Measurements from ENCODE around the gene TWNK.

Gene TWNK

DNA sequence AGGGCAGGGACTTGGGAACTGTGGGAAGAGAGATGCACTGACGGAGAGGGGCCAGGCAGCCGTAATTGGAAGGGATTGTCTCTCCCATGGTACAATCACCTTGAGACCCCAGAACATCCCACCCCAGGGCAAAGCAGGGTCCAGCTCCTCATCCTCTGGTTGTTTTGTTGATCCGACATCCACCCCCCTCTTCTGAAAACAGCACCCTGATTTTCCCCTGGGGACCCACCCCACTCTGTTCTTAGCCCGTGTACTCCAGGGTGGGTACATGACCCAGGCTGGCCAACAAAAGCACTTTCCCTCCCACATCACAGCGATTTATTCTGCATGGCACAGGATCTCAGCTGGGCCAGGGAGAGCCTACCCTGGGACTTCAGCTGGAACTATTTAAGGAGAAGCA, 29.5 kb downstream of the TWNK start:
- Histone ChIP-seq H3K27ac (ENCODE audit: insufficient read depth in 1 of 2, low read depth in 1 of 2, low read length in 2 of 2, poor library complexity in 1 of 2, severe bottlenecking in 2 of 2) (no peak overlapping the region), H3K27me3 (replicated peaks in 2 of 5; ENCODE audit: control insufficient read depth in 4 of 5, insufficient read depth in 5 of 5, low read length in 4 of 5) (peaks cover 0 to 29% (median 3%) of the 10 kb centered on the region in 5 experiments), H3K9me3 (ENCODE audit: control extremely low read depth in 1 of 5, control insufficient read depth in 4 of 5, insufficient read depth in 2 of 5, low read depth in 1 of 5, low read length in 4 of 5) (no peaks in the 10 kb centered on the region), H3K4me3 (ENCODE audit: control insufficient read depth in 1 of 7, extremely low read depth in 1 of 7, insufficient read depth in 4 of 7, low read depth in 2 of 7, low read length in 6 of 7) (no peak overlapping the region), H3K36me3 (ENCODE audit: control insufficient read depth in 4 of 4, insufficient read depth in 4 of 4, low read length in 3 of 4) (no peaks in the 10 kb centered on the region), H3K4me1 (ENCODE audit: control extremely low read depth in 1 of 4, control insufficient read depth in 4 of 4, insufficient read depth in 4 of 4, low read length in 3 of 4) (peaks cover 0 to 31% (median 29%) of the 10 kb centered on the region in 4 experiments)
- WGBS (ENCODE audit: insufficient coverage) = 97% methylated on average over 5 of the region's 5 CpGs
- ChIA-PET POLR2A (interaction anchor here (1.2 kb wide), 1 partner anchor 15 kb away, joined by 4 read pairs; no protein-coding TSS in a partner anchor), CTCF (interaction anchor here (1.0 to 7.3 kb wide), 7 partner anchors 11 to 50 kb away, joined by 3 to 311 read pairs (median 71); partner anchors contain the start of genes LZTS2, MRPL43, PDZD7 and SEMA4G)
- no peak for DNase-seq

GRCh38 chr10:101018118-101018599, 30.8 kb downstream of the TWNK start:
- POLR2A ChIA-PET = interaction anchor here (0.8 kb wide), 1 partner anchor 32 kb away, joined by 3 read pairs; no protein-coding TSS in a partner anchor
- CTCF ChIA-PET = interaction anchor here (0.9 to 7.3 kb wide), 13 partner anchors 10 to 124 kb away, joined by 3 to 311 read pairs (median 9); partner anchors contain the start of genes LZTS2, MRPL43, PDZD7 and SEMA4G
- 39% methylated on average over 8 of the region's 20 CpGs for WGBS (ENCODE audit: insufficient coverage)
- Histone ChIP-seq H3K9me3 (ENCODE audit: control extremely low read depth in 1 of 5, control insufficient read depth in 4 of 5, insufficient read depth in 2 of 5, low read depth in 1 of 5, low read length in 4 of 5) (no peaks in the 10 kb centered on the region), H3K4me3 (ENCODE audit: control insufficient read depth in 1 of 7, extremely low read depth in 1 of 7, insufficient read depth in 4 of 7, low read depth in 2 of 7, low read length in 6 of 7) (peak overlapping the region in 1 of 7 experiments; percentile 28), H3K27me3 (replicated peaks in 2 of 5; ENCODE audit: control insufficient read depth in 4 of 5, insufficient read depth in 5 of 5, low read length in 4 of 5) (peaks cover 0 to 29% (median 3%) of the 10 kb centered on the region in 5 experiments), H3K4me1 (ENCODE audit: control extremely low read depth in 1 of 4, control insufficient read depth in 4 of 4, insufficient read depth in 4 of 4, low read length in 3 of 4) (peaks cover 0 to 23% (median 22%) of the 10 kb centered on the region in 4 experiments), H3K27ac (ENCODE audit: insufficient read depth in 1 of 2, low read depth in 1 of 2, low read length in 2 of 2, poor library complexity in 1 of 2, severe bottlenecking in 2 of 2) (no peak overlapping the region), H3K36me3 (ENCODE audit: control insufficient read depth in 4 of 4, insufficient read depth in 4 of 4, low read length in 3 of 4) (no peaks in the 10 kb centered on the region)
- DNase-seq = peak in 2 of 3 donors; percentile 69 to 71

GRCh38 chr10:101018600-101019439, 31.5 kb downstream of the TWNK start:
- Histone ChIP-seq H3K36me3 (ENCODE audit: control insufficient read depth in 4 of 4, insufficient read depth in 4 of 4, low read length in 3 of 4) (no peaks in the 10 kb centered on the region), H3K4me1 (ENCODE audit: control extremely low read depth in 1 of 4, control insufficient read depth in 4 of 4, insufficient read depth in 4 of 4, low read length in 3 of 4) (peaks cover 0 to 23% (median 17%) of the 10 kb centered on the region in 4 experiments), H3K27me3 (replicated peaks in 2 of 5; ENCODE audit: control insufficient read depth in 4 of 5, insufficient read depth in 5 of 5, low read length in 4 of 5) (peaks cover 0 to 29% (median 3%) of the 10 kb centered on the region in 5 experiments), H3K27ac (ENCODE audit: insufficient read depth in 1 of 2, low read depth in 1 of 2, low read length in 2 of 2, poor library complexity in 1 of 2, severe bottlenecking in 2 of 2) (no peak overlapping the region), H3K9me3 (ENCODE audit: control extremely low read depth in 1 of 5, control insufficient read depth in 4 of 5, insufficient read depth in 2 of 5, low read depth in 1 of 5, low read length in 4 of 5) (no peaks in the 10 kb centered on the region), H3K4me3 (ENCODE audit: control insufficient read depth in 1 of 7, extremely low read depth in 1 of 7, insufficient read depth in 4 of 7, low read depth in 2 of 7, low read length in 6 of 7) (peak overlapping the region in 3 of 7 experiments; percentile 7 to 48 (median 19))
- POLR2A ChIA-PET = interaction anchor here (0.8 to 1.3 kb wide), 2 partner anchors 13 to 31 kb away, joined by 3 read pairs; no protein-coding TSS in a partner anchor
- WGBS (ENCODE audit: insufficient coverage) = 48% methylated on average over 44 of the region's 45 CpGs
- CTCF ChIA-PET = interaction anchor here (0.9 to 7.3 kb wide), 16 partner anchors 9 to 123 kb away, joined by 3 to 311 read pairs (median 8); partner anchors contain the start of genes LZTS2, MRPL43, PDZD7 and SEMA4G
- DNase-seq = peak; percentile 72 to 73 (median 73)

DNA sequence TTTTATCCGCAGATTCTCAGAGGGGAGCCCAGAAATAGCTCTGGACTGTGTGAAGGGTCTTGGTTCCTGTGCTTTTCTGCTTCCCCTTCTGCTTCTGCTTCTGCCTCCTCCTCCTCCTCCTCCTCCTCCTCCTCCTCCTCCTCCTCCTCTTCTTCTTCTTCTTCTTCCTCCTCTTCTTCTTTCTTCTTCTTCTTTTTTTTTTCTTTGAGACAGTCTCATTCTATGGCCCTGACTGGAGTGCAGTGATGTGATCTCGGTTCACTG, 32.0 kb downstream of the TWNK start:
- H3K27me3 ChIP-seq (replicated peaks in 2 of 5; ENCODE audit: control insufficient read depth in 4 of 5, insufficient read depth in 5 of 5, low read length in 4 of 5) = peaks cover 0 to 29% (median 3%) of the 10 kb centered on the region in 5 experiments
- peak overlapping the region in 3 of 7 experiments; percentile 7 to 48 (median 19) for H3K4me3 ChIP-seq (ENCODE audit: control insufficient read depth in 1 of 7, extremely low read depth in 1 of 7, insufficient read depth in 4 of 7, low read depth in 2 of 7, low read length in 6 of 7)
- WGBS (ENCODE audit: insufficient coverage) = 38% methylated on average over 2 of the region's 2 CpGs
- ChIA-PET POLR2A (interaction anchor here (1.3 kb wide), 1 partner anchor 13 kb away, joined by 3 read pairs; no protein-coding TSS in a partner anchor), CTCF (interaction anchor here (0.9 to 7.3 kb wide), 15 partner anchors 9 to 122 kb away, joined by 3 to 311 read pairs (median 9); partner anchors contain the start of genes LZTS2, MRPL43, PDZD7 and SEMA4G)
- H3K4me1 ChIP-seq (ENCODE audit: control extremely low read depth in 1 of 4, control insufficient read depth in 4 of 4, insufficient read depth in 4 of 4, low read length in 3 of 4) = peaks cover 0 to 20% (median 16%) of the 10 kb centered on the region in 4 experiments
- no peak overlapping the region for H3K27ac ChIP-seq (ENCODE audit: insufficient read depth in 1 of 2, low read depth in 1 of 2, low read length in 2 of 2, poor library complexity in 1 of 2, severe bottlenecking in 2 of 2)
- no peaks in the 10 kb centered on the region for H3K9me3 ChIP-seq (ENCODE audit: control extremely low read depth in 1 of 5, control insufficient read depth in 4 of 5, insufficient read depth in 2 of 5, low read depth in 1 of 5, low read length in 4 of 5)
- no peaks in the 10 kb centered on the region for H3K36me3 ChIP-seq (ENCODE audit: control insufficient read depth in 4 of 4, insufficient read depth in 4 of 4, low read length in 3 of 4)
- no peak for DNase-seq

- Histone ChIP-seq H3K4me1 (ENCODE audit: control extremely low read depth in 1 of 4, control insufficient read depth in 4 of 4, insufficient read depth in 4 of 4, low read length in 3 of 4) (peaks cover 0 to 18% (median 16%) of the 10 kb centered on the region in 4 experiments), H3K36me3 (ENCODE audit: control insufficient read depth in 4 of 4, insufficient read depth in 4 of 4, low read length in 3 of 4) (no peaks in the 10 kb centered on the region), H3K27ac (ENCODE audit: insufficient read depth in 1 of 2, low read depth in 1 of 2, low read length in 2 of 2, poor library complexity in 1 of 2, severe bottlenecking in 2 of 2) (no peak overlapping the region), H3K27me3 (replicated peaks in 2 of 5; ENCODE audit: control insufficient read depth in 4 of 5, insufficient read depth in 5 of 5, low read length in 4 of 5) (peaks cover 0 to 29% (median 3%) of the 10 kb centered on the region in 5 experiments), H3K4me3 (ENCODE audit: control insufficient read depth in 1 of 7, extremely low read depth in 1 of 7, insufficient read depth in 4 of 7, low read depth in 2 of 7, low read length in 6 of 7) (no peak overlapping the region), H3K9me3 (ENCODE audit: control extremely low read depth in 1 of 5, control insufficient read depth in 4 of 5, insufficient read depth in 2 of 5, low read depth in 1 of 5, low read length in 4 of 5) (no peaks in the 10 kb centered on the region)
- ChIA-PET CTCF (interaction anchor here (0.8 to 45.1 kb wide), 9 partner anchors 7 to 54 kb away, joined by 3 to 1574 read pairs (median 71); partner anchors contain the start of genes KAZALD1, LZTS2, MRPL43 and PDZD7), POLR2A (no interaction called here)
- WGBS (ENCODE audit: insufficient coverage) = 89% methylated on average over 9 of the region's 10 CpGs
- DNase-seq = no peak
Measured at GRCh38 chr10:101020427-101021075, 33.2 kb downstream of the TWNK start.

DNA sequence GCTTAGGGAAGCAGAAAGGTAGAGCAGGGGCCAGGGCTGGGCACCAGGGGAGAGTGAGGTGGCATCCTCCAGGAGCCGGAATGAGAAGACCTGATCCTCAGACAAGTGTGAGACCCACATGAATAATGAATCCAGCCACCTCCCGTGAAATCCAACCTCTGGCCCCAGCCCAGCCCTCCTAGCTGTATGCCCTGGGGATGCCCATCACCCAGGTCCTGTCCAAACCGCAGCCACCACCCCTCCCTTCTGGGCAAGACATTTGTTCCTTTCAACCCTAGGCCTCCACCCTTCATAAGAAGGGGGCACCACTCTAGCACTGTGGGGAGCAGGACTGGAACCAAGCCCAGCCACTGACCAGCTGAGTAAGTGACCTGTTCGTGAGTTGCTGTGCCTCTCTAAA, 33.9 kb downstream of the TWNK start:
- no peaks in the 10 kb centered on the region for H3K9me3 ChIP-seq (ENCODE audit: control extremely low read depth in 1 of 5, control insufficient read depth in 4 of 5, insufficient read depth in 2 of 5, low read depth in 1 of 5, low read length in 4 of 5)
- no peak overlapping the region for H3K27ac ChIP-seq (ENCODE audit: insufficient read depth in 1 of 2, low read depth in 1 of 2, low read length in 2 of 2, poor library complexity in 1 of 2, severe bottlenecking in 2 of 2)
- H3K4me1 ChIP-seq (ENCODE audit: control extremely low read depth in 1 of 4, control insufficient read depth in 4 of 4, insufficient read depth in 4 of 4, low read length in 3 of 4) = peaks cover 0 to 18% (median 16%) of the 10 kb centered on the region in 4 experiments
- no peak for DNase-seq
- ChIA-PET POLR2A (no interaction called here), CTCF (interaction anchor here (1.5 to 45.1 kb wide), 2 partner anchors 13 to 49 kb away, joined by 3 to 1574 read pairs; partner anchors contain the start of gene KAZALD1)
- WGBS (ENCODE audit: insufficient coverage) = 100% methylated on average over 3 of the region's 4 CpGs
- H3K36me3 ChIP-seq (ENCODE audit: control insufficient read depth in 4 of 4, insufficient read depth in 4 of 4, low read length in 3 of 4) = no peaks in the 10 kb centered on the region
- H3K4me3 ChIP-seq (ENCODE audit: control insufficient read depth in 1 of 7, extremely low read depth in 1 of 7, insufficient read depth in 4 of 7, low read depth in 2 of 7, low read length in 6 of 7) = no peak overlapping the region
- peaks cover 0 to 27% (median 2%) of the 10 kb centered on the region in 5 experiments for H3K27me3 ChIP-seq (replicated peaks in 2 of 5; ENCODE audit: control insufficient read depth in 4 of 5, insufficient read depth in 5 of 5, low read length in 4 of 5)

All from common myeloid progenitor, CD34-positive (primary cell).